Stimulated activated naive CD4-positive, alpha-beta T cell (primary cell): ENCODE measurements around the gene CRYBG1.
A peak's percentile ranks its signal among the peaks of the same experiment; 100 is the strongest.
"Not testable (repeated sequence)": the region's sequence is repeated elsewhere in the genome, so short reads cannot be mapped to it uniquely, and the experiment has no call there.

Experiments used
- DNase-seq, 6 experiments: peaks; one replicate each; lab custom pipeline; 2025; lab: John Stamatoyannopoulos, UW

CRYBG1 gene

GRCh38 chr6:106377061-106377540 is 16.6 kb downstream of the CRYBG1 start:
- DNase-seq = no peak

GRCh38 chr6:106379951-106380350 is 19.4 kb downstream of the CRYBG1 start:
- no peak for DNase-seq

DNA sequence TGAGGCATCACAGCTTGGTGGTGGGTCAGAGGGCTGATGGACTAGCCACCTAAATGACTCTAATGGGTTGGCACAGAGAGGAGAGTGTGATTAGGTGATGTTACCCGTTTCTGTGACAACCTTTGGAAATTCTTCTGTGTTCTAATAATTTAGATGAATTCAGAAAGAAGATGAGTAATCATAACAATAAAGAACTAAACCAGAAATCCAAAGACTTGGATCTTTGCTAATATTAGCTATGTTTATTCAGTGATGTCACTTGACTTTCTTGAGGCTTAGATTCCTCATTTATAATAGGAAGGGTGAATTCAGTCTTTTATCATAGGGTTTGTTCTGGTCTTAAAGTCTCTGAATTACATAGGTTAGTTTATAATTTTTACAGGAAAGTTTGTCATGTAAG is 19.9 kb downstream of the CRYBG1 start:
- DNase-seq = no peak

DNA sequence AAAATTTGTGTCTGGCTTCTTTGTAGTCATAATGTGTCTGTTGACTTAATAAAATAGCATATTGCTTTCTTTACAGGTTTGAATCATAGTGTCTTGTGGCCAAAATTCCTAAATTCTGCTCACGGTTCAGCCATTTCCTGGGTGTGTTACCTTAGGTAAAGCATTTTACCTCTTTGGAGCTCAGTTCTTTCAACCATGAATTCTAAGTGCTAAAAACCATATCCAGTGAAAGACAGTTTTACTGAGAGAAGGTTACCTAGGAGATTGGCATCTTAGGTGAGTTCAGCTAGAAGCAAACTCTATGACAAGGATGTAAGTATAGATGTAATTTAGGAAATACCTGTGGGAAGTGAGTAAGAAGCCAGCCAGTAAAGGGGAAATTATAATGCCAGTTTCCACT is 20.7 kb downstream of the CRYBG1 start:
- no peak for DNase-seq

GRCh38 chr6:106381881-106382280 is 21.4 kb downstream of the CRYBG1 start:
- DNase-seq = peak in 1 of 6 experiments; percentile 7

- no peak for DNase-seq
Measured at GRCh38 chr6:106383573-106383972, 23.1 kb downstream of the CRYBG1 start.

GRCh38 chr6:106385530-106385929 is 25.0 kb downstream of the CRYBG1 start:
- no peak for DNase-seq

DNA sequence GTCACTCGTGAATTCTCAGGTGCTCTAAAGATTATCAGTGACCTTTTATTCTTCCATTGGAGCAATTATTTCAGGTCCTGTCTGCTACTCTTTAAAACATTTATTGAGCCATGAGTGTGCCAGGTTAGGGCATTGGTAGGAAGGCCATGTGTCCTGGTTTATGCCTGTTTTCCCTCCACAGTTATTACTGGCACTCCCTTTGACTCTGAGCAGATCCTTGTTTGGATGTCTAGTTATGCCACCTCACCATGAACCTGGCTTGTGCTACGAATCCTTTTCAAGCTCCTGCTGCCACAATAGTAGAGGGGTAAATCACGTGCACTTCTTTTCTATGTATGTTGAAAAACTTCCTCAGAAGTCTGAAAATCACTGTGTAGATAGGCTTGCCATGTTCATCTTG is 27.4 kb downstream of the CRYBG1 start:
- no peak for DNase-seq

DNA sequence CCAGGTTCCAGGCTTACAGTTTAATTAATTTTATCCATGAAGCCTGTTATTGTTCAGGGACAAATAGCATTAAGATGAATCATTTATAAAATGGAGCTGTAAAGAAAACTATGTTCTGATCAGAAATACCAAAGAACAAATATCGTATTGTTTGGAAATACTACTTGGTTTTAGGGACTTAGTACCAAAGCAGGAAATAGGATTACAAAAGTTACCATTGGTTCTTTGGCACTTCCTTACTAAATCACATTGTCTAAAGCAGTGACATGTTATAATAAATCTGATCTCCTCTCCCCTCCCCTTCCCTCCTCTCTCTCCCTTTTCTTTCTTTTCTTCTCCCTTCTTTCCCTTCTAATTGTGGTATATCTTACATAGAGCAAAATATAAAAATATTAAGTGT is 29.6 kb downstream of the CRYBG1 start:
- DNase-seq = no peak

DNA sequence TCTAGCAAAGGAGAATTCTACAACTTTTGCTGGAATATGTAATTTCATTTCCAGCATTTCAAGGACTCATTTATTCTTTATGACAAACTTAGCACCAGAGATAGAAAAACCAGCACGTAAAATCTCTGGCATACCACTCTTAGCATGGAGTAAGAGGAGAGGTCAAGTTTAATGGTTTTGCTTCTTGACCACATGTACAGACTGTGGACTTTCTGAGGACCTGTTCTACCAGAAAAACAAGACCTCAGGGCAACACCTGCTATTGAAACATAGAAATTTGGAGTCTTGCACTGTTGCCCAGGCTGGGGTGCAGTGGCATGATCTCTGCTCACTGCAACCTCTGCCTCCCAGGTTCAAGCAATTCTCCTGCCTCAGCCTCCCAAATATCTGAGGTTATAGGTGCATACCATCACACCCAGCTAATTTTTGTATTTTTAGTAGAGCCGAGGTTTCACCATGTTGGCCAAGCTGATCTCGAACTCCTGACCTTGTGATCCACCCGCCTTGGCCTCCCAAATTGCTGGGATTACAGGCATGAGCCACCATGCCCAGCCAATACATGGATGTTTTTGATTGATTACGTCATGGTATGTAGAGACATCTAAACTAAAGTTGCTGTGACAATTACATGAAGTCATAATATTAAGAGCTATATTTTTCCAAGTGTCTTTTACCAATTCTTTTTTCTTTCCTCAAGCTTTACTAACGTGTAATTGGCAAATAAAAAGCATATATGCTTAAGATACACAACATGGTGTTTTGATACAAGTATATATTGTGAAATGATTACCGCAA is 36.1 kb downstream of the CRYBG1 start:
- DNase-seq = no peak

- no peak for DNase-seq
Measured at GRCh38 chr6:106397431-106397830, 36.9 kb downstream of the CRYBG1 start.

GRCh38 chr6:106398621-106399020 is 38.1 kb downstream of the CRYBG1 start:
- no peak for DNase-seq

GRCh38 chr6:106405044-106405443 is 44.5 kb downstream of the CRYBG1 start:
- not testable (repeated sequence) for DNase-seq

- DNase-seq = no peak
Measured at GRCh38 chr6:106411056-106411455, 50.5 kb downstream of the CRYBG1 start.

DNA sequence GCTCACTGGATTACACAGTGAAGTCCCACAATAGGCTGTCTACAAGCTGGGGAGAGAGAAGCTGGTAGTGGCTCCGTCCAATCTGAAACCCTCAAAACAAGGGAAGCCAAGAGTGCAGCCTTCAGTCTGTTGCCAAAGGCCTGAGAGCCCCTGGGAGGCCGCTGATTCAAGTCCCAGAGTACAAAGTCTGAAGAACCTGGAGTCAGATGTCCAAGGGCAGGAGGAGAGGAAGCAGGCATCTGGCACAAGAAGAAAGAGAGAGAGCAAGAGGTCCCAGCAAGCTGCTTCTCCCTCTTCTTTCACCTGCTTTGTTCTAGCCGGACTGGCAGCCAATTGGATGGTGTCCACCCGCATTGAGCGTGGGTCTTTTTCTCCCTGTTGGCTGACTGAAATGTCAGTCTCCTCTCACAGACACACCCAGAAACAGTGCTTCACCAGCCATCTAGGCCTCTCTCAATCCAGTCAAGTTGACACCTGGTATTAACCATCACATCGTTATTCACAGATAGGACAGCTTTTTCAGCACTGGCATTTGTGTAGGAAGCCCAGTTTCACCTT is 51.2 kb downstream of the CRYBG1 start:
- no peak for DNase-seq

DNA sequence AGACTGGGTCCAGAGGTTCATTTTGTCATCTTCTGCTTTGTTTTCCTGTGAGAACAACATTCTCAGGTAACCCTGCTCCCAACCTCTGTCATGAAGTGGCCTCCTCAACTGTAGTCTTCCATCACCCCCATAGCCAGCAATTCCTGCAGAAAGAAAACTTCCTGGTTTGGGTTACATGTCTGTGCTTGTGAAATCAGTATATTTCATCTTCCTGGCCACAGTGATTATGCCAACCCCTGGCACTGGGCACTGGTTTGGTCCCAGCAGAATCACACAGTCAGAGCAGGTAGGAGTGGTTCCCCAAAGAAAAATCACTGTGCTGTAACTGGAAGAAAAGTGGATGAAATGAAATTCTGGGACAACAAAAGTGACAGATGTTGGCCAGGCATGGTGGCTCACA is 52.5 kb downstream of the CRYBG1 start:
- no peak for DNase-seq

GRCh38 chr6:106413722-106414121 is 53.2 kb downstream of the CRYBG1 start:
- DNase-seq = no peak

DNA sequence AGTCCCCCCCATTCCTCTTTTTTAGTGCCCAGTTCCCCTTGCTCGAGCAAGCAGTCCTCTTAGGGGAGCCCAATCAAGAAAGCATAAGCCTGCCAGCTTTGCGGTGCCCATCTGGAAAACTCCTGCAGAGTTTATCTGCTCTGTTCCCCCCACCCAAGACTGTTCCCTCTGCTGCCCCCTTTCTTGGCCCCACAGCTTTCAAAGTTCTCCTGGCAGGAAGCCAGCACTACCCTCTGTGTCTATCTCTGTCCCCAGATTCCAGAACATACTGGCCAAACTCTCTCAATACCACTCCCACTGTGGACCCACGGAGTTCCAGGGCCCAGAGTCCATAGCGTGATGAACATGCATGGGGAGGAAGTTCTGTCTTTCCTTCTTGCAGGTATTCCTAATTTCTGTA is 55.4 kb downstream of the CRYBG1 start:
- no peak for DNase-seq

DNA sequence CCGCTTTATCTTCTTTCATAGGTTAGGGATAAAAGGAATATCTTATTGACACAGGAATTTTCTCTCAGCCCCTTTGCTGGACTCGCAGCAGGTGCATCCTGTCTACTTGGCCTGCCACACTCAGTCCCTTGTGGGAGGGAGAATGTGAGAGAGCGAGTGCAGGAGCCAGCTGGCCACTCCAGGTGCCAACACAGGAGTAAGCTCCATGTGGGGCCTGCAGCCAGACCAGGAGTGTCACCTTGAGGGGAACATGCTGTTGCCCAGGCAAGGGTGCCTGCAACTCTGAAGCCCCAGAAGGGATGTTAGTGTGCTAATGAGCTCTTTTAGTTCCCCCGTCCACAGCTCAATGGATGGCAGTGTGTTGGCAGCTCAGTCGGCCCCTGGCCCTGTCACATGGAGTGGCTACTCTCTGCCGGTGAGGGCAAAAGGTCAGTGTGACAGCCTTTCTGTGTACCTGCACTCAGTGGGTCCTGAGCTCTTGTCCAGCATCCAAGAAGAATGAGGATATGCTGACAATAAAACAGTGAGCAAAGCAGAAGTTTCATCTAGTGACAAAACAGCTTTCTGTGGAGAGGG is 57.1 kb downstream of the CRYBG1 start:
- DNase-seq = no peak

DNA sequence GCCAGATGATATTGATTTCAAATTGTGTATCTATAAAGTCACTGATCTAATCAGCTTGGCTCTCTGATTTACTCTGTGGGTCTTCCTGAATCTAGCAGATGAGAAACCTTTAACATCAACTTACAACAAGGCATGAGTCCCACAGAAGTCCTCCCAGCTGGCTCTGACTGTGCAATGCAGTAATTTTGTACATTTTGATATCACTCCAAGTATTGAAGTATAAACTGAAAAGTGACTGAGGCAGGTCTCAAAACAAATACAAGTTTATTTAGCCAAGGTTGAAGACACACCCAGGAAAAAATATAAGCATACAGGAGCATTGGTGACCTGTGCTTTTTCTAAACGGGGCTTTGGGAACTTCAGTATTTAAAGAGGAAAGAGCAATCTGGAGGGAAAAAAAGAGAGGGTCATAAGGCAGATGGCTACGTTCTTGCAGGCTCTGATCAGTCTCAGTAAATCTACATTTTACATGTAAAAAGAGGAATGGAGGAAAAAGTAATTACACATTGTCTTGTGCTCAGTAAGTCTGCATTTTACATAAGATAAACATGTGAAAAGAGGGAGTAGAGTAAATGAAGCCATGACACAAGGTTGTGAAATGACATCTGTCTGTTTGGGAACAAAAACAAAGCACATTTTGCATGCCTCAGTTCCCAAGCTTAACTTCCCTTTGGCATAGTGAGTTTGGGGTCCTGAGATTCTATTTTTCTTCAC is 59.5 kb downstream of the CRYBG1 start:
- DNase-seq = no peak

- no peak for DNase-seq
Measured at GRCh38 chr6:106421496-106421895, 61.0 kb downstream of the CRYBG1 start.

DNA sequence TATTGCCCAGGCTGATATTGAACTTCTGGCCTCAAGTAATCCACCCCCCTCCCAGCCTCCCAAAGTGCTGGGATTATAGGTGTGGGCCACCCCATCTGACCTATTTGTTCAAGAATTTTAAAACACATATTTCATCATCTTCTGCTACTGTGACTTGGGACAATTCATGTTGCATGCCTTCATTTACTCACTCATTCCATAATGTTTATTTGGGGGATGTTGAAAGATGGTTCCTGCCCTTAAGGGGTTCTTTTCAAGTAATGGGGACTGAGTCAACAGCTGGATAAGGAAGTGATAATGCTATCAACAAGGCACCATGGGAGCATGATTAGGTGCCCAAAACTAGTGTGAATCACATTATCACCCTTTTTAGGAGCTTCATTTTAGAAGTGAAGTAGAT is 62.0 kb downstream of the CRYBG1 start:
- DNase-seq = no peak

DNA sequence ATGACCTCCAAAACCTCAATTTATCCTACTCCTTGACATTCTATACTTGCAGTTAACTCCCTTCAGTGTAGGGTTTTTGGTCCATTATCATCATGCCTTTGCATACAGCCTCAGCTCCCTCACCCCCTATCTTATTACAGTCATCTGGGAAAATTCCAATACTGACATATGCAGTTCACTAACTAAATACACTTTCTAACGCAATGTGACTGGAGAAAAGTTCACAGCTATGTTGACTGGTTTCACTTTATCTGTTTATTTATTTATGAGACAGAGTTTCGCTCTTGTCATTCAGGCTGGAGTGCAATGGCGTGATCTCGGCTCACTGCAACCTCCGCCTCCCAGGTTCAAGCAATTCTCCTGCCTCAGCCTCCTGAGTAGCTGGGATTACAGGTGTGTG is 64.9 kb downstream of the CRYBG1 start:
- no peak for DNase-seq
